Activated naive CD4-positive, alpha-beta T cell treated with anti-CD3 and anti-CD28 coated beads, Interleukin-2, amount 50 U/mL, for 16 hours (primary cell): ENCODE results near the gene WNT8B.
A peak's percentile ranks its signal among the peaks of the same experiment; 100 is the strongest.

Experiments used
- DNase-seq: peaks from one replicate; pipeline ENCODE4 v3.0.0-alpha.2; 2020

Gene WNT8B, protein sequence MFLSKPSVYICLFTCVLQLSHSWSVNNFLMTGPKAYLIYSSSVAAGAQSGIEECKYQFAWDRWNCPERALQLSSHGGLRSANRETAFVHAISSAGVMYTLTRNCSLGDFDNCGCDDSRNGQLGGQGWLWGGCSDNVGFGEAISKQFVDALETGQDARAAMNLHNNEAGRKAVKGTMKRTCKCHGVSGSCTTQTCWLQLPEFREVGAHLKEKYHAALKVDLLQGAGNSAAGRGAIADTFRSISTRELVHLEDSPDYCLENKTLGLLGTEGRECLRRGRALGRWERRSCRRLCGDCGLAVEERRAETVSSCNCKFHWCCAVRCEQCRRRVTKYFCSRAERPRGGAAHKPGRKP

GRCh38 chr10:100462709-100463108 is at the start of gene WNT8B:
WNT8B (plus strand) TSS chr10:100463009; CDS start chr10:100463169, 160 bp downstream.
- DNase-seq, result no peak

GRCh38 chr10:100413173-100413572 is 49.6 kb upstream of the WNT8B start:
- DNase-seq, result no peak

- DNase-seq, result no peak
These were observed 42.8 kb upstream of the WNT8B start for GRCh38 chr10:100419911-100420449.

DNA sequence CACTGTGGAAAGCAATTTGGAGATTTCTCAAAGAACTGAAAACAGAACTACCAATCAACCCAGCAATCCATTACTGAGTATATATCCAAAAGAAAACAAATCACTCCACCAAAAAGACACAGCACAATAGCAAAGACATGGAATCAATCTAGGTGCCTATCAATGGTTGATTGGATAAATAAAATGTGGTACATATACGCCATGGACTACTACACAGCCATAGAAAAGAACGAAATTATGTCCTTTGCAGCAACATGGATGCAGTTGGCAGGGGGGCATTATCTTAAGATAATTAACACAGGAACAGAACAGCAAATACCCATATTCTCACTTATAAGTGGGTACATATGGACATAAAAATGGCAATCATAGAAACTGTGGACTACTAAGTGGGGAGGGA is 35.4 kb upstream of the WNT8B start:
- no peak for DNase-seq

- DNase-seq, result peak; percentile 94
These were observed 29.3 kb upstream of the WNT8B start for GRCh38 chr10:100433253-100434240.

DNA sequence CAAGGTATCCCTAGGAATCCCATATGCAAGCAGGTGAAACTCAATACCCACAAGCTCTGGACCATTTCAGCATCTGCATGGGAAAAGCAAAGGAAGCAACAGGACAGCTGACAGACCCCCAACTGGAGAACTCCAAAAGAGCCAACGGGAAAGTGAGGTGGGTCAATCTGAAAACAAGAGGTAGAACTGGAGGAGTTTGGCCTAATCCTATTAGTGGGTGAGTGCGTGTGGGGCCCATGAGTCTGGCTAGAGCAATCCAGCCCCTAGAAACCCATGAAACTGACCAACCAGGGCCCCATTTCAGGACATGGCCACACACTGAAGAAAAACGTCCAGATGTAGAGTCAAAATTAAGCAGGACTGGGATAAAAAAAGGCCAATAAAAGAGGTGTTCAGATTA is 26.6 kb upstream of the WNT8B start:
- no peak for DNase-seq

GRCh38 chr10:100438674-100439315 is 24.0 kb upstream of the WNT8B start:
- DNase-seq, result no peak

GRCh38 chr10:100442548-100442947 is 20.3 kb upstream of the WNT8B start:
- DNase-seq, result no peak

DNA sequence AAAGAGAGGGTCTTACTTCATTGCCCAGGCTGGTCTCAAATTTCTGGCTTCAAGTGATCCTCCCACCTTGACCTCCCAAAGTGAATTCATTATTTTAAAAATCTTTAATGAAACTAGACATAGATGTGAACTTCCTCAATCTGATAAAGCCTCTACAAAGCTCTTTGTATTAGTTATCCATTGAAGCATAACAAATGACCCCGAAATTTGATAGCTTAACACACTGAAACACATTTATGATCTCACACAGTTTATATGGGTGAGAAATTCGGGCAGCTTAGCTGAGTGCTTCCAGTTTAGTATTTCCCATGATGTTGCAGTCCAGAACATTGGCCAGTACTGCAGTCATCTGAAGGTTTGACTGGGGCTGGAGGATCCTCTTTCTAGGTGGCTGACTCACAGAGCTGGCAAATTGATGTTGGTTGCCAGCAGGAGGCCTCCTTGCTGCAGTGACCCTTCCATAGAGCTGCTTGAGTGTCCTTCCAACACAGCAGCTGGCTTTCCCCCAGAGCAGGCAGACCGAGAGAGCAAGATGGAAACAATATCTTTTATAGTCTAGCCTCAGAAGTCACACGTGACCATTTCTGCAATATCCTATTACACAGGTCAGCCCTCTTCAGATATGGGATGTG is 16.6 kb upstream of the WNT8B start:
- no peak for DNase-seq

GRCh38 chr10:100447663-100448062 is 15.1 kb upstream of the WNT8B start:
- DNase-seq, result no peak

GRCh38 chr10:100448951-100449350 is 13.9 kb upstream of the WNT8B start:
- no peak for DNase-seq

- no peak for DNase-seq
These were observed 5.5 kb downstream of the WNT8B start for GRCh38 chr10:100468322-100468721.

- no peak for DNase-seq
These were observed 6.2 kb downstream of the WNT8B start for GRCh38 chr10:100468978-100469377.

GRCh38 chr10:100469756-100470155 is 6.9 kb downstream of the WNT8B start:
- no peak for DNase-seq

GRCh38 chr10:100470367-100470766 is 7.6 kb downstream of the WNT8B start:
- no peak for DNase-seq

GRCh38 chr10:100477970-100478369 is 15.2 kb downstream of the WNT8B start:
- no peak for DNase-seq

DNA sequence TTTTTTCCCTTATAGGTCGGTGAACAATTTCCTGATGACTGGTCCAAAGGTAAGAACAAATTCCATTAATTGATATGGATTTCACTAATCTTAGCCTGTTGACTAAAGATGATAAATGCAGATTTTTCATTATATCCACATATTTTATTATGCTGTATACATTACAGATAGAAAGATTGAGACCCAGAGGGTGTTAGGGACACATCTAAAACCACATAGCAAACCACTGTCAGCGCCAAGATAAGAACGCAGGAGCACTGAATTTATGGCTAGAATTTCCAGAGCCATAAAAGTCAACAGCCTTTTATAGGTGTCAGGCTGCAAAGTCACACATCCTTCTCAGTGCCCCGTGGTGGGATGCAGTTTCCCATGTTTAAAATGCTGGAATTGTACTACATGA is 16.2 kb downstream of the WNT8B start:
- DNase-seq, result no peak

- no peak for DNase-seq
These were observed 17.2 kb downstream of the WNT8B start for GRCh38 chr10:100480002-100480401.

DNA sequence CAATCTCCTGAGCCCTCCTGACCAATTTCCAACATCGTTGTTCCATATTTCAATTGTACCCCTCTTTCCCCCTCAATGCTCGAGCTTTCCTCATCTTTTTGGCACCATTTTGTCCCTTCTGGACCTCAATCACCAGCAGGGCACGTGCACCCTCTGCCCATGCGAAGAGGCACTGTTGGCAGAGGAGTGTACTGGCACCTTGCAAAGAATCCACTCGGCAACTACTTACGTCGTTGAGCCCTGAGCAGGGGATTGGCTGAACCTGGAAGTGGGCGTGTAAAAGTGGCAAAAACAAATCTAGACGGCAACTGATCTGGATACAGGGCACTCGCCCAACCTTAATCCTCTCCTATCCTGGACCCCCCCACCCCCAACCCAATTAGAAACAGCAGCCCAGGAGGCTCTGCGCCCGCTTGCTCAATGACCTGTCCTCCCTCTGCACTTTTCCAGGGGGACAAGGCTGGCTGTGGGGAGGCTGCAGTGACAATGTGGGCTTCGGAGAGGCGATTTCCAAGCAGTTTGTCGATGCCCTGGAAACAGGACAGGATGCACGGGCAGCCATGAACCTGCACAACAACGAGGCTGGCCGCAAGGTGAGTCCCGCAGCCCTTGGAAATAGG is 18.8 kb downstream of the WNT8B start:
- DNase-seq, result peak; percentile 86

DNA sequence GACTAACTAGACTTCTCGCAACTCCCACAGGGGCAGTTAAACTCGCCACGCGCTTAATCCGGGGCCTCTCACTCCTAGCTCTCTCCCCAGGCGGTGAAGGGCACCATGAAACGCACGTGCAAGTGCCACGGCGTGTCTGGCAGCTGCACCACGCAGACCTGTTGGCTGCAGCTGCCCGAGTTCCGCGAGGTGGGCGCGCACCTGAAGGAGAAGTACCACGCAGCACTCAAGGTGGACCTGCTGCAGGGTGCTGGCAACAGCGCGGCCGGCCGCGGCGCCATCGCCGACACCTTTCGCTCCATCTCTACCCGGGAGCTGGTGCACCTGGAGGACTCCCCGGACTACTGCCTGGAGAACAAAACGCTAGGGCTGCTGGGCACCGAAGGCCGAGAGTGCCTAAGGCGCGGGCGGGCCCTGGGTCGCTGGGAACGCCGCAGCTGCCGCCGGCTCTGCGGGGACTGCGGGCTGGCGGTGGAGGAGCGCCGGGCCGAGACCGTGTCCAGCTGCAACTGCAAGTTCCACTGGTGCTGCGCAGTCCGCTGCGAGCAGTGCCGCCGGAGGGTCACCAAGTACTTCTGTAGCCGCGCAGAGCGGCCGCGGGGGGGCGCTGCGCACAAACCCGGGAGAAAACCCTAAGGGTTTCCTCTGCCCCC is 19.5 kb downstream of the WNT8B start:
- peak; percentile 67 for DNase-seq

GRCh38 chr10:100482834-100483185 is 20.0 kb downstream of the WNT8B start:
- DNase-seq, result no peak
